H1 (cell line): Measurements from ENCODE around the gene CD1D. TPM values are rescaled to one million over a fixed set of nuclear protein-coding genes. Genes with fewer than 3 reads are reported as not detected.

Experiments
- CTCF ChIA-PET: fragments of 300-600 bp; sonication (Branson Sonifier 250); formaldehyde crosslinking; loops from one replicate; lab custom pipeline; 2021; ENCODE audit not compliant: partially characterized antibody; lab: Charles Lee
- POLR2A ChIA-PET: fragments of 300-600 bp; sonication (Branson Sonifier 250); formaldehyde crosslinking; loops from one replicate; lab custom pipeline; 2021; ENCODE audit warnings: inconsistent platforms; ENCODE audit not compliant: partially characterized antibody; lab: Charles Lee
- DNase-seq, 2 experiments: peaks; one replicate each; pipeline versions ENCODE4 v3.0.0 to v3.0.0-alpha.2; 2010 to 2022; ENCODE audit warnings: low spot score in 2 of 2, low read depth in 1 of 2, mixed read lengths in 1 of 2
- FAIRE-seq: peaks from 2 replicates; lab custom pipeline; 2011; peaks lifted over from hg19 to GRCh38; lab: Jason Lieb, UNC
- H2AFZ ChIP-seq: 2 replicates; pipeline ENCODE4 v1.8.1; 2012; ENCODE audit warnings: low read length, inconsistent platforms
- H2AK5ac ChIP-seq: 2 replicates; pipeline ENCODE4 v1.6.1; 2013; ENCODE audit warnings: low read depth, low read length
- H2BK120ac ChIP-seq: replicated peaks from 2 replicates; pipeline ENCODE3; 2013; ENCODE audit warnings: low read depth, low read length, inconsistent platforms
- H2BK12ac ChIP-seq: 2 replicates; pipeline ENCODE4 v1.6.1; 2013; ENCODE audit warnings: low read depth, low read length
- H2BK15ac ChIP-seq: 2 replicates; pipeline ENCODE4 v1.6.1; 2013; ENCODE audit warnings: low read length
- H2BK20ac ChIP-seq: 2 replicates; pipeline ENCODE4 v1.6.1; 2013; ENCODE audit warnings: low read length
- H2BK5ac ChIP-seq: 2 replicates; pipeline ENCODE4 v1.6.1; 2013; ENCODE audit warnings: low read depth, low read length
- H3K14ac ChIP-seq: 2 replicates; pipeline ENCODE4 v1.6.1; 2013; ENCODE audit warnings: inconsistent platforms; ENCODE audit not compliant: insufficient read length
- H3K18ac ChIP-seq: 2 replicates; pipeline ENCODE4 v1.6.1; 2013; ENCODE audit warnings: low read length; ENCODE audit errors: extremely low read depth
- H3K23ac ChIP-seq: 2 replicates; pipeline ENCODE4 v1.6.1; 2013; ENCODE audit warnings: inconsistent platforms; ENCODE audit not compliant: insufficient read length
- H3K23me2 ChIP-seq: 2 replicates; pipeline ENCODE4 v1.6.1; 2013; ENCODE audit warnings: low read depth, low read length
- H3K27ac ChIP-seq: 2 replicates; pipeline ENCODE4 v1.6.1; 2011; ENCODE audit warnings: low read depth, low read length, inconsistent platforms
- H3K27me3 ChIP-seq, 4 experiments: replicated peaks in 1 of 4; 1 replicate in 1 of 4; 2 replicates in 3 of 4; pipeline versions ENCODE4 v1.6.1 to v1.8.1; 2011 to 2013; ENCODE audit warnings: low read length in 3 of 4, mild to moderate bottlenecking in 3 of 4, inconsistent platforms in 2 of 4, mixed read lengths in 2 of 4, moderate library complexity in 1 of 4; ENCODE audit not compliant: control insufficient read depth in 3 of 4, insufficient read depth in 3 of 4; ENCODE audit errors: extremely low read depth in 1 of 4
- H3K36me3 ChIP-seq, 4 experiments: 2 replicates each; pipeline versions ENCODE4 v1.6.1 to v1.8.1; 2011 to 2013; ENCODE audit warnings: mild to moderate bottlenecking in 4 of 4, low read length in 3 of 4, moderate library complexity in 2 of 4, control low read depth in 1 of 4, inconsistent platforms in 1 of 4; ENCODE audit not compliant: insufficient read depth in 4 of 4, control insufficient read depth in 2 of 4
- H3K4ac ChIP-seq: replicated peaks from 2 replicates; pipeline ENCODE3; 2013; ENCODE audit warnings: low read length, low read depth, mixed read lengths, inconsistent platforms; ENCODE audit not compliant: insufficient read length
- H3K4me1 ChIP-seq, 4 experiments: replicated peaks in 1 of 4; 1 replicate in 1 of 4; 2 replicates in 3 of 4; pipeline versions ENCODE4 v1.6.1 to v1.8.1; 2011 to 2013; ENCODE audit warnings: low read length in 3 of 4, inconsistent platforms in 2 of 4, mixed read lengths in 1 of 4; ENCODE audit not compliant: insufficient read depth in 4 of 4, control insufficient read depth in 3 of 4
- H3K4me2 ChIP-seq, 2 experiments: 2 replicates each; pipeline versions ENCODE4 v1.6.1 to v1.8.1; 2011 to 2013; ENCODE audit warnings: low read depth in 2 of 2, low read length in 2 of 2, control low read depth in 1 of 2, inconsistent platforms in 1 of 2, mild to moderate bottlenecking in 1 of 2; ENCODE audit not compliant: insufficient read depth in 1 of 2
- H3K4me3 ChIP-seq, 4 experiments: fragments of 200-600, 300-600 bp in 1 of 4; sonication (generic), shearing (Covaris generic), sonication (Bioruptor Twin) in 1 of 4; 2 replicates each; pipeline versions ENCODE4 v1.5.1 to v1.8.1; 2011 to 2016; ENCODE audit warnings: low read length in 4 of 4, low read depth in 3 of 4, control low read depth in 2 of 4, inconsistent platforms in 2 of 4, mild to moderate bottlenecking in 2 of 4, mixed read lengths in 1 of 4, moderate library complexity in 1 of 4; ENCODE audit not compliant: insufficient read depth in 2 of 4; ENCODE audit errors: extremely low read depth in 1 of 4
- H3K56ac ChIP-seq: replicated peaks from 2 replicates; pipeline ENCODE3; 2013; ENCODE audit warnings: low read depth, mild to moderate bottlenecking, mixed read lengths, low read length, inconsistent platforms; ENCODE audit not compliant: insufficient read length
- H3K79me1 ChIP-seq: 2 replicates; pipeline ENCODE4 v1.6.1; 2013; ENCODE audit warnings: low read depth, low read length, control low read depth
- H3K79me2 ChIP-seq, 2 experiments: 2 replicates each; pipeline versions ENCODE4 v1.6.1 to v1.8.1; 2012 to 2013; ENCODE audit warnings: low read length in 2 of 2, mild to moderate bottlenecking in 2 of 2, inconsistent platforms in 1 of 2; ENCODE audit not compliant: insufficient read depth in 2 of 2, control insufficient read depth in 1 of 2
- H3K9ac ChIP-seq, 4 experiments: replicated peaks in 1 of 4; 1 replicate in 1 of 4; 2 replicates in 3 of 4; pipeline versions ENCODE4 v1.6.1 to v1.8.1; 2011 to 2013; ENCODE audit warnings: low read depth in 3 of 4, low read length in 3 of 4, control low read depth in 2 of 4, mild to moderate bottlenecking in 2 of 4, moderate library complexity in 2 of 4, inconsistent platforms in 1 of 4; ENCODE audit errors: extremely low read depth in 1 of 4
- H3K9me3 ChIP-seq, 2 experiments: 2 replicates each; pipeline versions ENCODE4 v1.6.1 to v1.8.1; 2012 to 2013; ENCODE audit warnings: mild to moderate bottlenecking in 2 of 2, moderate library complexity in 2 of 2, control low read depth in 1 of 2, inconsistent platforms in 1 of 2, low read depth in 1 of 2, low read length in 1 of 2, mixed read lengths in 1 of 2; ENCODE audit not compliant: insufficient read depth in 2 of 2
- H4K20me1 ChIP-seq, 2 experiments: replicated peaks in 1 of 2; 2 replicates each; pipeline versions ENCODE3 to v1.8.1; 2011 to 2013; ENCODE audit warnings: inconsistent platforms in 2 of 2, low read length in 2 of 2, mild to moderate bottlenecking in 1 of 2; ENCODE audit not compliant: insufficient read depth in 2 of 2, control insufficient read depth in 1 of 2
- H4K5ac ChIP-seq: 2 replicates; pipeline ENCODE4 v1.6.1; 2013; ENCODE audit warnings: low read length, low read depth, mixed read lengths, inconsistent platforms; ENCODE audit not compliant: insufficient read length
- H4K8ac ChIP-seq: 2 replicates; pipeline ENCODE4 v1.8.0; 2013; ENCODE audit warnings: mild to moderate bottlenecking, moderate library complexity, low read length, inconsistent platforms; ENCODE audit not compliant: insufficient read depth; ENCODE audit errors: extremely low read depth
- H4K91ac ChIP-seq: replicated peaks from 2 replicates; pipeline ENCODE3; 2013; ENCODE audit warnings: low read length, mixed read lengths, inconsistent platforms; ENCODE audit not compliant: insufficient read length
- ASH2L ChIP-seq: fragments of 200-600, 300-600 bp; sonication (generic); IDR thresholded peaks from one replicate; pipeline ENCODE4 v1.7.1; 2017; ENCODE audit warnings: low read length
- CBX8 ChIP-seq: fragments of 300-800, 300-1000 bp; sonication (generic); IDR thresholded peaks from 2 replicates; pipeline ENCODE4 v1.7.1; 2016; ENCODE audit warnings: low read depth, low read length, borderline replicate concordance
- CEBPB ChIP-seq: IDR thresholded peaks from 2 replicates; pipeline ENCODE4 v1.6.1; 2012; ENCODE audit warnings: low read depth, low read length
- CREB1 ChIP-seq: IDR thresholded peaks from 2 replicates; pipeline ENCODE4 v1.6.1; 2012; ENCODE audit warnings: inconsistent platforms
- EGR1 ChIP-seq: IDR thresholded peaks from 2 replicates; pipeline ENCODE4 v1.6.1; 2011; ENCODE audit warnings: low read depth, low read length, borderline replicate concordance
- EZH2 ChIP-seq: fragments of 200-600 bp; sonication (generic); IDR thresholded peaks from 2 replicates; pipeline ENCODE4 v1.7.1; 2012; ENCODE audit warnings: low read depth, mild to moderate bottlenecking, moderate library complexity, low read length, inconsistent platforms; ENCODE audit not compliant: severe bottlenecking
- HDAC6 ChIP-seq: IDR thresholded peaks from one replicate; pipeline ENCODE4 v1.7.1; 2012; ENCODE audit warnings: low read depth, mild to moderate bottlenecking, inconsistent platforms, low read length, moderate library complexity
- KDM5A ChIP-seq: fragments of 200-600 bp; IDR thresholded peaks from 2 replicates; pipeline ENCODE4 v1.7.1; 2012; ENCODE audit warnings: mild to moderate bottlenecking, low read length, inconsistent platforms, mixed read lengths
- NRF1 ChIP-seq: IDR thresholded peaks from 2 replicates; pipeline ENCODE4 v1.6.1; 2011; ENCODE audit warnings: mild to moderate bottlenecking, low read depth, low read length, improper control_type of control experiment
- RAD21 ChIP-seq, 2 experiments: IDR thresholded peaks in 1 of 2; conservative IDR thresholded peaks in 1 of 2; 2 replicates each; pipeline ENCODE4 v1.6.1; 2011; ENCODE audit warnings: low read depth in 2 of 2, low read length in 2 of 2, improper control_type of control experiment in 1 of 2, inconsistent platforms in 1 of 2, mild to moderate bottlenecking in 1 of 2, moderate library complexity in 1 of 2
- SIRT6 ChIP-seq: IDR thresholded peaks from one replicate; pipeline ENCODE4 v1.7.1; 2012; ENCODE audit warnings: low read length, inconsistent platforms
- TBP ChIP-seq: IDR thresholded peaks from 2 replicates; pipeline ENCODE4 v1.6.1; 2011; ENCODE audit warnings: low read depth, low read length, improper control_type of control experiment
- WGBS, 2 experiments: shearing (Covaris generic) in 1 of 2; methylation state at CpG; one replicate each; pipeline versions ENCODE4 v1.1.6 to v1.1.7; 2013 to 2015; ENCODE audit warnings: low lambda C conversion rate in 2 of 2, mixed read lengths in 2 of 2, inconsistent platforms in 1 of 2, low coverage in 1 of 2, missing lambda C conversion rate in 1 of 2; ENCODE audit not compliant: insufficient replicate concordance in 2 of 2, insufficient coverage in 1 of 2, insufficient read length in 1 of 2; ENCODE audit errors: extremely low coverage in 1 of 2, missing lambda C conversion rate in 1 of 2; 5-methylcytosine and 5-hydroxymethylcytosine counted together
- polyA plus RNA-seq, 7 experiments: library from polyadenylated mRNA; depleted of rRNA in 3 of 7; stranded (reverse) in 5 of 7; unstranded in 2 of 7; fragments of >200 nt in 5 of 7; fragments of 200-250 nt in 2 of 7; gene quantifications; 1 replicate in 5 of 7; 2 replicates in 1 of 7; 4 replicates in 1 of 7; pipeline versions ENCODE4 v1.2.1 to v1.2.3, GENCODE V29; 2011 to 2013; ENCODE audit warnings: missing spikeins in 2 of 7, mixed read lengths in 2 of 7
- total RNA-seq: library from RNA; stranded (reverse); fragmentation: NEBNext Ultra II Directional; extraction: Animal tissue kit (Norgen Biotek cat#: 25700); gene quantifications from 2 replicates; pipeline ENCODE4 v1.2.1, GENCODE V29; 2021
- TF ChIP-seq, protein P1 (sequence below): IDR thresholded peaks from 2 replicates; pipeline ENCODE4 v1.6.1; 2012; ENCODE audit warnings: inconsistent platforms

CD1D gene
- total and polyA plus RNA-seq, 2 of the 8 experiments (the other 6 are each of a cell fraction or from before 2014, with no cell fraction given), result 1.1 to 1.6 TPM

DNA sequence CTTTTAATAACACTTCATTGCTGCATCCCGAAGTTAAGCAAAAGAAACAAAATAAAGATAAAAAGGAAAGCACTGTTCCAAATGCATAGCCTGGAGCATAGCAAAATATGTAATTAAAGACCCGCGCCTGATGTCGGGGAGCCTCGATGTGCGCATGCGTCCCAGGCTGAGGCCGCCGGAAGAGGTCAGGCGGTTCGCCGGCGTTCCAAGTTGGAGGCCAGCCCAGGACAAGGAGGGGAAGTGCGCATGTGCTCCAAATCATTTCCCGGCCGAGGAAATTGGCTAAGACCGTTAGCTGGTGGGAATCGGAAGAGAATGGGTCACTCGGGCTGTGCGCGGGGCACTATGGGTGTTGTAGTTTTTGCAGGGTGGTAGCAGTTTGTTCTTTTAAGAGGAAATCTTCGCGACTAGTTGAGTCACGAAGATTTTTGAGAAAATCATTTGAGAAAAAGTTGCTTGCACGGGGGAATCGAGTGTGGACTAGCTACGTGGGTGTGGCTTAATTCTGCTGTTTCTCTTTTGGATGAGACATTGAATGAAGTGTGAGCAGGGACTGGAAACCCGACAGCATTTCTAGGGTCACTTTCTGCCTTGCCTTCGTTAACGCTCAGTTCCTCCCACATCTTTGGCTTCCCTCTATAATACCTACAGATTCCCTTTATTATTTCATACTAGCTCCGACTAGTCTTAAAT is 31.0 kb upstream of the CD1D start:
- 23% methylated on average over 31 of the region's 31 CpGs; no CpG with 5 or more reads in 1 of the 2 experiments for WGBS, 2 experiments
- CTCF ChIA-PET, result interaction anchor here (1.3 to 1.4 kb wide), 2 partner anchors 28 to 31 kb away, joined by 3 to 4 read pairs; partner anchors contain the start of gene CD1D
- H2BK12ac ChIP-seq, result no peak overlapping the region
- TF ChIP-seq NRF1, result peak; percentile 66
- TF ChIP-seq EGR1, result no peak
- TF ChIP-seq CEBPB, result no peak
- TF ChIP-seq CREB1, result peak; percentile 30; the same call in 1 of the 2 replicates
- TF ChIP-seq, protein P1, sequence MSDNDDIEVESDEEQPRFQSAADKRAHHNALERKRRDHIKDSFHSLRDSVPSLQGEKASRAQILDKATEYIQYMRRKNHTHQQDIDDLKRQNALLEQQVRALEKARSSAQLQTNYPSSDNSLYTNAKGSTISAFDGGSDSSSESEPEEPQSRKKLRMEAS, result peak; percentile 78
- peak in 1 of 2 experiments; percentile 9; a peak in 1 of 4 replicates for TF ChIP-seq RAD21 (IDR thresholded peaks at IDR 0.05 in 1 of 2, conservative IDR thresholded peaks at IDR 0.05 in 1 of 2; ENCODE audit: low read depth in 2 of 2, low read length in 2 of 2)
- no peak for TF ChIP-seq SIRT6
- TF ChIP-seq ASH2L, result no peak
- TF ChIP-seq CBX8, result no peak
- TF ChIP-seq EZH2, result no peak
- no peak for TF ChIP-seq HDAC6
- no peak for TF ChIP-seq TBP
- TF ChIP-seq KDM5A, result no peak

More for the DNA sequence above, 31.0 kb upstream of the CD1D start:
- H3K14ac ChIP-seq, result no peak overlapping the region
- no peak overlapping the region for H3K18ac ChIP-seq
- peak overlapping the region; percentile 97 for H2AFZ ChIP-seq
- H3K27ac ChIP-seq, result no peak overlapping the region
- no peak overlapping the region for H3K9ac ChIP-seq
- FAIRE-seq, result peak; percentile 62
- peak overlapping the region; percentile 0 to 46 (median 24); a peak in 5 of 8 replicates for H3K4me3 ChIP-seq
- no peak overlapping the region for H3K56ac ChIP-seq
- H3K4me1 ChIP-seq, result no peaks in the 10 kb centered on the region; a peak in 2 of 7 replicates
- peaks cover 0 to 13% (median 5%) of the 10 kb centered on the region in 4 experiments; a peak in 4 of 7 replicates for H3K27me3 ChIP-seq
- POLR2A ChIA-PET, result no interaction called here
- H2BK120ac ChIP-seq, result no peak overlapping the region
- H3K79me1 ChIP-seq, result no peaks in the 10 kb centered on the region
- H3K23ac ChIP-seq, result no peak overlapping the region
- peak; percentile 69 to 87 for DNase-seq
- H2BK5ac ChIP-seq, result no peak overlapping the region
- H3K4me2 ChIP-seq, result peak overlapping the region; percentile 48 to 78
- H2BK15ac ChIP-seq, result no peak overlapping the region
- H3K9me3 ChIP-seq, result no peaks in the 10 kb centered on the region
- H3K79me2 ChIP-seq, result no peaks in the 10 kb centered on the region
- no peaks in the 10 kb centered on the region for H3K36me3 ChIP-seq
- H4K8ac ChIP-seq, result no peak overlapping the region
- no peaks in the 10 kb centered on the region for H4K20me1 ChIP-seq
- no peak overlapping the region for H2AK5ac ChIP-seq
- H3K4ac ChIP-seq, result no peak overlapping the region
- H3K23me2 ChIP-seq, result peaks cover 4% of the 10 kb centered on the region
- H2BK20ac ChIP-seq, result no peak overlapping the region
- no peak overlapping the region for H4K91ac ChIP-seq
- no peak overlapping the region for H4K5ac ChIP-seq
